GM18868 (cell line): ENCODE measurements around the gene SLC13A1.

Experiments used
- ATAC-seq: cut with Tn5 transposase; IDR thresholded peaks from one replicate; pipeline ENCODE4 v1.9.1; 2021; ENCODE audit warnings: mild to moderate bottlenecking, moderate library complexity; ENCODE audit not compliant: unreplicated experiment

SLC13A1 gene

DNA sequence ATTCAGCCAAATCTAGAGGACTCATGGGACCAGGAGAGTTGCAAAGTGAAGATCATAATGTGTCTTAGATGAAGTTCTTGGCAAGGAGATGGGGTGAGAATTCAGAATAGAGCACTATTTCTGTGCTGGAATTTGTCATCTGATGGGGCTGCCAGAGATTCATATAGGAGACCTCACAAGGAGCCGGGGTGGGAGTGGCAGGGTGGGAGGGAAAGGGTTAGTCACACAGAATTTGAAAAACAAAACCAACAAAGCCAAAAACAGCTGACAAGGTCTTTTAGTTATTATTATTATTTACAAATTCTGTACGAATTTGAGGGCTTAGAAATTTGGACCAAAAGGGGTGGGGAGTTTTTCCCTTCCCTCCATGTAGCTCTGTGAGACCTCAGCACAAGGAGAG is 1.7 kb downstream of the SLC13A1 start:
- no peak for ATAC-seq

DNA sequence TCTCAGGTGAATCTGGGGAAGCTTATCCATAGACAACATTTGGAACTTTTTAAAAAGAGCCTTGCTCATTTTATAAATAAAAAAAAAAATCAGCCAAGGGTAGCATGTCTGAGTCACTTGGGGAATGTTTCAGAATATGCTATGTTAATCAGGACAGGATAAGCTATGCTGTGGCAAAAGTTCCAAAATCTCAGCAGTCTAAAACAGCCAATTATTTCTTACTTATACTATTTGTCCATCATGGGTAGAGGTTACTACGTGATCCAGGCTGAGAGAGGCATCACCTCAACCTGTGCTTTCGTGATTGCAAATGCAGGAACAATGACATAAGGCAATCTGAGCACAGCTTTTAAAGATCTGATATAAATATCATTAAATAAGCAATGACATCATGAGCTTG is 6.5 kb downstream of the SLC13A1 start:
- no peak for ATAC-seq

DNA sequence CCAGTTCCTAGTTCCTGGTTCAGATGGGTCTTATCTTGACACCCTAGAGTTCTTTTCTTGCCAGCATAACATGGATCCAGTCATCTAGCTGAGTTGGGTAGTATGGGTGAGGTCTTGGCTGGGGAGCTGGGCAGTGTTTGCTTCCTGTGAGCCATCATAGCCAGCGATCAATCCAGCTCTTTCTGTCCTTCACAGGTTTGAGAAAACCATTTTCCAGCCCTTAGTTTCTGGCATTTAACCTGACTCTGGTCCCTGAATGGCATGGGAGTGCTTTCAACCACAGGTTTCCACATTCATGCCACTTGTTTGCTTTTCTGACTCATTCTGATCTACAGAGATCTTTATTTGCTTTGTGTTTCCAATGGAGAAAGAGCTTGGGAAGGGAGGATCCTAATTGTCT is 8.6 kb downstream of the SLC13A1 start:
- ATAC-seq = no peak

DNA sequence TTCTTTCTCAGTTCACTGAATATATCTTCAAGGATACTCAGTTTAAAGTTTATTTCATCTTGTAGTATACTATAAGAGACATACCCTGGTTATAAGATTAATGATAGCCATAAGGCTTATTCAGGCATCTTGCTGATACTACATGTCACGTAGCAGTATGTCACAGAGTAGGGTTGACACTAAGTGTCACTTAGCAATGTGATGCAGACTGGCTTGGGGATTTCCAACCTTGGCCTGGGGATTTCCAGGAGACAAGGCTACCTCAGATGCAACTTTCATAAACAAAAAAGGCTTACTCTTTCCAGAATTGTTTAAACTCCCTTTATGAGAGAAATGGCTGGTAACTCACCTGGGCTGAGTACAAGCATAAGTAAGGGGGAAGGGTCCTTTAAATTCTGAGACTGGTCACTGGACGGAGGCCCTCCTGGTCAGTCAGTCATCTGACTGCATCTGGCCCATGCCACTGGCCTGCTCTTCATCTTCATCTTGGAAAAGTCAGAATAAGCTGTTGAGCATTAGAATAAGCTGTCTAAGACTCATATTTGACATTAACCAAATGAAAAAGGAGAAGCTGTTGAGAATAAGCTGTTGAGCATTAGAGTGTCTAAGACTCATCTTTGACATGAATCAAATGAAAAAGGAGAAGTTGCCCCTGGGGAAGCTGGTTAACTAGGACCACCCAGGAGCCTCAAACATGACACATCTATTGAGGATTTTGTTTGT is 9.5 kb downstream of the SLC13A1 start:
- peak; percentile 89 for ATAC-seq

DNA sequence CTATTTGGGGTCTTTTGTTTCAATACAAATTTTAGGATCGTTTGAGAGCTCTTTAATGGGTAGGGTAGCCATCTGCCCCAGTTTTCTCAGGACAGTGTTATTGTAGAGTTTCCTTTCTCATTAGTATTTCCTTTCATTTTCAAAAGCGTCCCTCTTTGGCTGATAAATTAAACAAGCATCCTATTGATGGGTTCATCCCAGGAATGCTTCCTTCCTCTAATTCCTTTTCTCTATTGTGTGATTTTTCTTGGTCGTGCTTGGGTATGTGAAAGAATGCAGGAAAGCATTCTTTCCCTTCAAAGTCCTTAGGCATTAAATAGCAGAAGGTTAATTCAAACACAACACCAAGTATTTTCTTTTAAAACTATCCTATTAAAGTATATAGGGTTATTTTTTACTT is 14.0 kb downstream of the SLC13A1 start:
- no peak for ATAC-seq

DNA sequence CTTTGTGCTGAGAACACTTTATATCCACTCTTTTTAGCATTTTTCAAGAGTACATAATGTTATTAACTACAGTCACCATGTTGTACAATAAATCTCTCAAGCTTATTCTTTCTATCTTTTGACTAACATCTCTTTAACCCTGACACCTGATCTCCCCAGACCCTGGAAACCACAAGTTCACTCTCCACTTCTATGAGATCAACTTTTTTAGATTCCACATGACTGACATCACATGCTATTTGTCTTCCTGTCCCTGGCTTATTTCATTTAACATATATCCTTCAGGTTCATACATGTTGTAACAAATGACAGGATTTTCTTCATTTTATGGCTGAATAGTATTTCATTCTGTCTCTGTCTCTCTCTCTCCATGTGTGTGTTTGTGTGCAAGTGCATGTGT is 15.5 kb downstream of the SLC13A1 start:
- no peak for ATAC-seq

DNA sequence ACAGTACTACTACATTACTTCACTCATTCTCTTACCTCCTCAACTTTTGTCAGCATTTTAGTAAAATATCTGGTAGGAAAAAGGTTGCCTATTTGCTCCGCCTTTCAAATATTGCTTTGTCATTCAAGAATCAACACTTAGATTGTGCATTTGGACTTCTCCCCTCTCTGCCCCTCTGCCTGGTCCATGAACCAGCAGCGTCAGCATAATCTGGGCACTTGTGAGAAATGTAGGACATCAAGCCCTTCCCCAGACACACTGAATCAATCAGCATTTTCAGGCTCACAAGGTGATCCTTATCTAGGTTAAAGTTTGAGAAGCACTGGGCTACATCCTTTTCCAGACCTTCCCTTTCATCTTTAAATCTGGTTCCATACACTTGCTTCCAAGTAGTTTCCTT is 16.3 kb downstream of the SLC13A1 start:
- ATAC-seq = no peak

DNA sequence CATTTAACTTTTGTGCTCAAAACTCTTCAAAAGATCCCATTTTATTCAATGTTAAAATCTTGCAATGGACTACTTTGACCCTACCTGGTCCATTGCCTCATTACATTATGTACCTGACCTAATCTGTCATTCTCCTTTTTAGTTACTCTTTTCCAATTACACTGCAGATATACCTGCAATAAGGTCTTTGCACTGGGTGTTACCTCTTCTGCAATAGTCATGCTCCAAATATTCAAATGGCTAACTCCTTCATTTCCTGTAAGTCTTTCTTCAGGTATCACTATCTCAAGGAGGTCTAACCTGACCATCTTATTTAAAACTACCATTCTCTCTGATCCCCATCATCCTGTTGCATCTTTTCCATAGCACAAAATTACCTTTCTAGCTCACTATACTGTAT is 22.3 kb downstream of the SLC13A1 start:
- ATAC-seq = no peak

DNA sequence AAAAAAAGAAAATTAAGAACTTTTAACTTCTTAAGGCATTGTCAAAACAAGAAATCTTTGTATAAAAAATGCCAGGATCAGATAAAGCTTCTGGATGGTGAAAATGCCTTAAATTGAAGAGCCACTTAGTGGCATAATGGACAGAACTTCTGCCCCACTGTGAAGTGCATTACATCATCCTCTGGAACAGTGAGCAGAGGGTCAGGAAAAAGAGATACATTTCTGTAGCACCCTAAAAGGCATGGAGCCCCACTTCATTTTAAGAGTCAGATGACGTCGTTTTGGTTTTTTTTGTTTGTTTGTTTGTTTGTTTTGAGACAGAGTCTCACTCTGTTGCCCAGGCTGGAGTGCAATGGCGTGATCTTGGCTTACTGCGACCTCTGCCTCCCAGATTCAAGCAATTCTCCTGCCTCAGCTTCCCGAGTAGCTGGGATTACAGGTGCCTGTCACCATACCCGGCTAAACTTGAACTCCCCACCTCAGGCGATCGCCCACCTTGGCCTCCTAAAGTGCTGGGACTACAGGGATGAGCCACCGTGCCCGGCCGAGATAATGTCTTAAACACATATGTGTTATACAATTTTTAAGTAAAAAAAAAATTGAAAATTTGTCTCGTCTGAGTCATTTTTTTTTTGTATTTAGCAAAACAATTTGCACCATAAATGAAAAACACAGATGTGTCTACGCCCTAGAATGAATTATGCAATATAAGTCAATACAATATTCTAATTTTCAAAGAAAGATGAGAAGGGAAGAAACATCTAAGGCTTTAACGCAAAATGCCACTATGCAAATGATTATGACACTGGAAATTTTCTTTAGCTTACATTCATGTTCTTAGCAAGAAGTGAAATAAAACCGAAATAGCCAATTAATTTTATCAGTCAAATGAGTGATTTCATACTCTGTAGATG is 29.2 kb downstream of the SLC13A1 start:
- ATAC-seq = no peak

DNA sequence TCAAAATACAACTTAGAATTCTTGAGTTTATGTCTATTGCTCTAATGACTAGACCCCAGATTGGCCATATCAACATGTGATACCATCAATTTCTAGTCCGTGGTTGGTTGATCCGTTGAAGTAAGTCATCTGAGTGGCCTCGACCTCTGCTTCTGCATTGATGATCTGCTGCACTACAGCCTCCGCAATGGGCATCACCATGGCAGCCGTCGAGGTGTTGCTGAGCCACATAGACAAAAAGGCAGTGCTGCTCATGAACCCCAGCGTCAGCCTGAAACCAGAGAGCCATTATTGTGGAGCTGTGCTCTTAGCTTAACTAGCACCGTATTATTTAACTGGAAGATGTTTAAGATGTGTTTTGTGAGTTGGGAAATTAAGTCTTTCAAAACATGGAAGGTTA is 30.7 kb downstream of the SLC13A1 start:
- no peak for ATAC-seq

DNA sequence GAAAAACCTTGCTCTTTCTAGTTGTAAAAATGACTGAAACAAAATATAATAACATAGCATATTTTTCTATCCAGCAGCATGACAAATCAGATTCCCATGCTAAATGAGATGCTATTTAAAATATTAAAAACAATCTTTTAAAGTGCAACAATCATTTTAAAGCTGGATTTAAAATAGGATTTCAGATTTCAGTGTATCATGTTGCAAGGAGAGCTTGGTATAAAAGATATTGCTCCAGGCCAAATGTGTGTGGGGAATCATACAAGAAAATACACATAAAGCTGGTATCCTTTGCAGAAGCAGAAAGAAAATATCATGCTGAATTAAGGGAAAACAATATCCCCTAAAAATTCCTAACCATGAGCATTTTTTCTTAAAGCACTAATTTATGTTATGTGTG is 42.2 kb downstream of the SLC13A1 start:
- ATAC-seq = no peak

DNA sequence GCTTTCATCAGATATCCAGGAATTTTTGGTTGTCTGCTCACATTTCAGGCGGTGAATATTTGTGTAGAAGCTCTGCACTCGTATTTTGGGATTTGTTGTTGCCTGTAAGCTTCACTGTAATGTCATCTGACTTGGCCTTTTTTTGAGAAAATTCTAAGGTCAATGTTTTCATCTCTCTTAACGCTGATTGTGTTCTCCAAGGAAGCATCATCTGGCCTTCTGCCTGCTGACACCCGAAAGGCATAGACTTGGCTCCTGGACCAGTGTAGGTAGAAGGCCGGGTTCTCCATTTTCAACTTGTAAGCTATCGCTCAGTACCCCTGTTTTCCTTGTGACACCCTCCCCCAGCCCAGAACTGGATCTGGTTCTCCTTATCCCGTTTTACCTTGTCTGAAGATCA is 44.2 kb downstream of the SLC13A1 start:
- ATAC-seq = no peak

DNA sequence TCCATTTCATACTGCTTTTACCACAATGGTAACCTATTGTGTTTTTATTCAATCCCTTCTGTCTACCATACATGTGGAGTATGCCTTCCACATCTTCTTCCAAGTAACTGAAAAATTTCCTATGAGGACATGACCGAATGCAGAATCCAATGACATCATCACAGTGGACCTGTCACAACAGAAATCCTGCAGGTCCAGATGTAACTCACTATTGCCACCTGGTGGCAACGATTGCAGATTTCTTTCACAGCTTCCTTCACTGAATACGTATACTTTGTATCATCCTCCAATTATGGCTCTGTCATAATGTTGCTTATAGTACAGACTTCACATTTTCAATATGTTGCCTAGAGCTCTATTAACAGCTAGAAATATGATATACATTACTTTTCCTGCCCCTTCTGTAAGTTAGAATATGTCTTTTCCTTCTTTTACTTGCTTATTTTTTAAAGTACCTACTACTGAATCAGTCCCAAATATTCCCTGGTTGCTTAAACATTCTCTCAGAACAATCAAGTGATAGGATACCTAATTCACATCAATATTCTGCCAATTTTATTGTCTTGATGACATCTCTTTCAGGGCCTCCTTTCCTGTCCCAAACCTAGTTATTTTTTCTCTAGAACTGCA is 45.4 kb downstream of the SLC13A1 start:
- peak; percentile 96 for ATAC-seq

DNA sequence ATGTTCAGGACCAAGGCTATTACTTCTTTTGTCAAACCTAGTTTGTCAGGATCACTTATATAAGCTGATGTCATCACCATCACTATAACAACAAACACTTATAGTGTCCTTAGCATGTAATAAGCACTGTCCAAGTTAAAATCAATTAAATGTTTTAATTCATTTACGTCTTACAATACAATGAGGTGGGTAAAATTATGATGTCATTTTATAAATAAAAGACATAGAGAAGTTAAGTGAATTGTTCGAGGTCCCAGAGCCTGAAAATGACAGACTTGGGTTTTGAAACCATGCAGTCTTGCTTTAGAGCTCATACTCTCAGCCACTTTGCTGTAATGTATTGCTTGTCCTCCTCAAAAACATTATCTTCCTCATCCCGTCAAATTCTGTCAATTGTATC is 48.3 kb downstream of the SLC13A1 start:
- no peak for ATAC-seq

DNA sequence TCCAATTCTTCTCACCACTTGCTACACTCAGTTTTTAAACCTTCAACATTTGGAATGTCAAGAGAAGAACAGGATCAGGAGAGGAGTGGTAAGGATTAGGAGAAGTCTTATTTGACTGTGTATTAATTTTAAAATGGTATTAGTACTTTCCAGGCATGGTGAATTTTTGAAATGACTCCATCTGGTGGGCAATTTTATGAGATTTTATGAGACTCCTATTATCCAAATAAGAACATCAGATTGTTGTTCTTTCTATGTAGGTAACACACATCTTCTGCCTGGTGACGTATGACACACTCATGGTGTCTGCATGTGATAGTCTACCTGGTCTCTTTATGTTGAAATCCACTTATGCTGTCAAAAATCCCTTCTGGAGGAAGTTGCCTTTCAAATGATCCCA is 51.0 kb downstream of the SLC13A1 start:
- ATAC-seq = no peak

DNA sequence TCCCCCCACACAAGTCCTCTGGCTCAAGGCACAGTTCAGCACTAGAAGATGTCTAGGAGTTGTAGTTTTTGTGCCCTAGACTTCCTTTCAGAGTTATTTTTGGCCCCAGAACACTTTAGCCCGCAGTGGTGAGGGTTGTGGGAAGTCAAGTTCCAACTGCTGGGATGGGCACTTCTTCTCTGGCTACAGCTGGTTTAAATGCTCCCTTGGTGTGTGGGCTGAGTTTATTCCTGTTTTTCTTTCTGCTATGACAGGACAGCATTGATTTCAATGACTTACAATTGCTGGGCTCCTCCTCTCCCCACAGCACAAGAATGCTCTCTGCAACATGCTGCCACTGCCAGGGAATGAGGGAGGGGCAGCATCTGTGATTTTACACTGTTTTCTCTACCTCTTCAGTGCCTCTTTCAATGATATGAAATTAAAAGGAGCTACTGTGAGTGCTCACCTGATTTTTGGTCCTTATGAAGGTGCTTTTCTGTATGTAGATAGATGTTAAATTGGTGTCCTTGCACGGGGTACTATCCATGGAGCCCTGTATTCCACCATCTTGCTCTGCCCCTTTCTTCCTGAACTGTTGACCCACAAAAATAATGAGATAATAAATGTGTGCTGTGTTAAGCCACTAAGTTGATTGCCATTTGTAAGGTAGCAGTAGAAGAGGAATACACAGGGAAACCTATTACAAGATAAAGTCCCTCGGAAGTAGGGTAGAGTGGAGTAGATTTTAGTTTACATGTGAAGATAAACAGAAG is 56.3 kb downstream of the SLC13A1 start:
- ATAC-seq = no peak

DNA sequence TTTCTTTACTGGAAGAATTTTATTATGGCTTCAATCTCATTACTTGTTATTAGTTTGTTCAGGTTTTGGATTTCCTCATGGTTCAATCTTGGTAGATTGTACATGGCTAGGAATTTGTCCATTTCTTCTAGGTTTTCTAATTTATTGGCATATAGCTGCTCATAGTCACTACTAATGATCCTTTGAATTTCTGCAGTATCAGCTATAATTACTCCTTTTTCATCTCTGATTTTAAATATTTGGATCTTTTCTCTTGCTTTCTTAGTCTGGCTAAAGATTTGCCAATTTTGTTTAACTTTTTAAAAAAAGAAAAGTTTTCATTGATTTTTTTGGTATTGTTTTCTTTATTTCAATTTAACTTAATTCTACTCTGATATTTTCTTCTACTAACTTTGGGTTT is 59.2 kb downstream of the SLC13A1 start:
- no peak for ATAC-seq

DNA sequence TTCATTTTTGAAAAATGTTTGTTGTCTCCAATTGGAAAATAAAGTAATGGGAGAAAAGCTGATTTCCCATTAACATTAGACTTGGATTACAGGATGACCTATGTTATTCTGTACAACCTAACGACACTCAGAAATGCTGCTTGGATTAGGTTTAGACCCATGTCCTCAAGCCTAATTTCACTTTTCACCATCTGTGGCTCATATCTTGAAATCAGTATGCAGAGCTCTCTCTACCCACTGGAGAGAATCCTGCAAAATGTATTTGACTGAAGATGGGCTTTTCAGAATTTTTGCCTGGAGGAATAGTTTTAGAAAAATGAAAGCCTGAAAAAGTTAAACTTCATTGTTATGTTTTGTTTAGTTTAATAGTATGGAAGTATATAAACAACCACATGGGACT is 63.8 kb downstream of the SLC13A1 start:
- ATAC-seq = no peak

DNA sequence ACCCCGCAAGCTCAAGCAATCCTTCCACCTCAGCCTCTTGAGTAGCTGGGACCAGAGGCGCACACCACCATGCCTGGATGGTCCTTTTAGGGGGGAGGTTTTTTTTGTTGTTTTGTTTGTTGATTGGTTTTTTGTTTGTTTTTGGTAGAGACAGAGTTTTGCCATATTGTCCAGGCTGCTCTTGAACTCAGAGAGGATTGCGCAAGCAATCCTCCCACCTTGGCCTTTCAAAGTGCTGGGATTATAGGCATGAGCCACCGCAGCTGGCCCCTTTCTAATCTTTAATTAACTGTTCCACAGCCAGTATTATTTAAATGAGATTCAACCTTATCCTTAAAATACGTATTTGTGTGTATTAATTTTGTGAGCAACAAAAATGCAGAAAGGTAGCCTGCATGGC is 65.8 kb downstream of the SLC13A1 start:
- ATAC-seq = no peak

DNA sequence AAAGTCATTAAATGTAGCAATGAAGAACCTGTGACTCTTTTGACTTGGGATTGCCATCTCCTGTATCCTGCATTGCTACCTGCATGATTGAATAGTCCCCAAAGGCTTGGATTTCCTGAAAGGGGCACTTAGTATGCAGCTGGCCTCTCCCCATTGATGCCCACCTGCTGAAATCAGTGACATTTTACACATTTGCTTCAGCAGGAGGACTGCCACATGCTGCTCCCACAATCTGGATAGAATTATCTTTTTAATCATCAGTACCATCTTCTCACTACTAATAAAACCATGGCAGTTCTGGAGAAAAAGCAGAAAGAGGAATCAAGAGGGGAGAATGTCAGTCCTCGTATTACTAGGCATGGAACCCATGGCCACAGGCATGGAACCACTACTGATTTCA is 67.8 kb downstream of the SLC13A1 start:
- ATAC-seq = no peak

DNA sequence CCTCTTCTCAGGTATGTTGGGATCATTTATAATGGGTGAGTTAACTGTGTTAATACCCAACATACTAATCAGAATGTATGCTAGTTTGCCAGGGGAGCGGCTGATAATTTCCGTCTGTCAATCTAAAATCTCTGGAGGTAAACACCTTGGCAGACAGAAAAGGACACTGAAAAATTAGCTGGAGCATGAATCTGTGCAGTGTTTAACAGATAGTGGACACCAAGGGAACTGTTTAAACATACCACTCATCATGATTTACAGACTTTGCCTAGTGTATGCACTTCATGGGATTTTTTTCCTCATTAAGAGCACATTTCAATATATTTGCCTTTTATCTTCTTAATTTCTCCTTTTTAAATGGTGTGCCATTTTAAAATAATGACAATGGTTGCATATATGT is 68.2 kb downstream of the SLC13A1 start:
- no peak for ATAC-seq
